K562 (cell line): ENCODE measurements around the gene FGF12. TPM values are rescaled to one million over a fixed set of nuclear protein-coding genes. Genes with fewer than 3 reads are reported as not detected.

Experiments
- ATAC-seq: fragments of 200-7000 bp; cut with Tn5 transposase; 3 replicates; pipeline ENCODE4 v1.9.1; 2020; ENCODE audit warnings: moderate library complexity
- BruUV-seq: library from RNA; stranded (reverse); fragments of 400-500 nt; replicated peaks from 2 replicates; lab custom pipeline; 2021; lab: Mats Ljungman, UMichigan
- CTCF ChIA-PET: fragments of 300-600 bp; formaldehyde crosslinking; extraction: SDS; loops from one replicate; lab custom pipeline; 2021; ENCODE audit warnings: low intra/inter-chr PET ratio; lab: Yijun Ruan, JAX
- POLR2A ChIA-PET: fragments of 300-600, 350-650 bp; sonication (Branson Sonifier 250); formaldehyde crosslinking; extraction: SDS; loops from one replicate; lab custom pipeline; 2021; ENCODE audit warnings: antibody characterized with exemption, inconsistent platforms; lab: Yijun Ruan, JAX
- DNase-seq, 4 experiments: peaks; one replicate each; pipeline versions ENCODE4 v3.0.0 to v3.0.0-alpha.2; 2011 to 2018; ENCODE audit warnings: low spot score in 3 of 4, mixed read lengths in 3 of 4; ENCODE audit errors: extremely low read depth in 1 of 4
- FAIRE-seq: peaks from 2 replicates; lab custom pipeline; 2011; peaks lifted over from hg19 to GRCh38; lab: Jason Lieb, UNC
- H2AFZ ChIP-seq: 2 replicates; pipeline ENCODE4 v1.6.0; 2011; ENCODE audit warnings: low read depth, low read length, control low read depth, inconsistent platforms
- H3K27ac ChIP-seq: fragments of 200-600 bp; 3 replicates; pipeline ENCODE4 v1.8.0; 2011; ENCODE audit warnings: low read depth, mild to moderate bottlenecking, control low read depth, inconsistent platforms, low read length, moderate library complexity, mixed read lengths; ENCODE audit errors: extremely low read depth
- H3K27me3 ChIP-seq, 2 experiments: fragments of 300-600 bp in 1 of 2; 2 replicates in 1 of 2; 3 replicates in 1 of 2; pipeline versions ENCODE4 v1.6.0 to v1.8.0; 2011; ENCODE audit warnings: inconsistent platforms in 2 of 2, low read length in 2 of 2, mild to moderate bottlenecking in 1 of 2, mixed read lengths in 1 of 2, moderate library complexity in 1 of 2; ENCODE audit not compliant: control insufficient read depth in 2 of 2, insufficient read depth in 2 of 2
- H3K36me3 ChIP-seq: fragments of 300-600 bp; 3 replicates; pipeline ENCODE4 v1.8.0; 2011; ENCODE audit warnings: mild to moderate bottlenecking, low read length, inconsistent platforms; ENCODE audit not compliant: control insufficient read depth, insufficient read depth
- H3K4me1 ChIP-seq, 2 experiments: fragments of 200-600 bp in 1 of 2; replicated peaks in 1 of 2; 2 replicates in 1 of 2; 3 replicates in 1 of 2; pipeline versions ENCODE4 v1.5.1 to v1.8.0; 2011; ENCODE audit warnings: inconsistent platforms in 2 of 2, low read length in 2 of 2, mild to moderate bottlenecking in 1 of 2, mixed read lengths in 1 of 2, moderate library complexity in 1 of 2; ENCODE audit not compliant: control insufficient read depth in 2 of 2, insufficient read depth in 2 of 2
- H3K4me2 ChIP-seq: 2 replicates; pipeline ENCODE4 v1.6.1; 2011; ENCODE audit warnings: low read length, control low read depth, inconsistent platforms, mixed read lengths; ENCODE audit not compliant: insufficient read depth
- H3K4me3 ChIP-seq: fragments of 200-600 bp; sonication (generic), shearing (Covaris generic); 2 replicates; pipeline ENCODE4 v1.5.1; 2016; ENCODE audit warnings: control low read depth, inconsistent platforms
- H3K79me2 ChIP-seq: fragments of 200-600 bp; 3 replicates; pipeline ENCODE4 v1.8.0; 2011; ENCODE audit warnings: low read length, inconsistent platforms; ENCODE audit not compliant: control insufficient read depth, insufficient read depth
- H3K9ac ChIP-seq, 2 experiments: 2 replicates each; pipeline versions ENCODE4 v1.6.0 to v1.6.1; 2011; ENCODE audit warnings: low read depth in 2 of 2, low read length in 2 of 2, control low read depth in 1 of 2, inconsistent platforms in 1 of 2, mild to moderate bottlenecking in 1 of 2, mixed read lengths in 1 of 2; ENCODE audit not compliant: insufficient read depth in 1 of 2
- H3K9me1 ChIP-seq: one replicate; pipeline ENCODE4 v1.6.0; 2011; ENCODE audit warnings: inconsistent platforms, mild to moderate bottlenecking, low read length, moderate library complexity; ENCODE audit not compliant: control insufficient read depth, insufficient read depth
- H3K9me3 ChIP-seq: replicated peaks from 2 replicates; pipeline ENCODE4 v1.5.1; 2011; ENCODE audit warnings: low read depth, low read length, inconsistent platforms; ENCODE audit not compliant: control insufficient read depth, insufficient read depth
- H4K20me1 ChIP-seq: replicated peaks from 2 replicates; pipeline ENCODE4 v1.6.1; 2011; ENCODE audit warnings: low read length, inconsistent platforms, mixed read lengths; ENCODE audit not compliant: control insufficient read depth, insufficient read depth
- CTBP1 ChIP-seq: fragments of 450-650 bp; IDR thresholded peaks from 2 replicates; pipeline ENCODE4 v1.6.1; 2016; ENCODE audit warnings: borderline replicate concordance
- FOXO4 ChIP-seq: fragments of 450-650 bp; formaldehyde crosslinking; IDR thresholded peaks from 2 replicates; pipeline ENCODE4 v1.4.0; 2020; ENCODE audit warnings: mild to moderate bottlenecking, moderate library complexity
- NR0B1 ChIP-seq: fragments of 450-650 bp; IDR thresholded peaks from one replicate; pipeline ENCODE4 v1.6.1; 2018; ENCODE audit warnings: mild to moderate bottlenecking, moderate library complexity; ENCODE audit not compliant: partially characterized antibody
- ZBTB2 ChIP-seq: fragments of 450-650 bp; IDR thresholded peaks from 2 replicates; pipeline ENCODE4 v1.6.1; 2016; ENCODE audit warnings: antibody characterized with exemption
- ZNF184 ChIP-seq: sonication (generic); formaldehyde crosslinking; IDR thresholded peaks from 2 replicates; pipeline ENCODE4 v1.5.0; 2020; ENCODE audit warnings: missing genetic modification reagents
- ZNF224 ChIP-seq: sonication (generic); formaldehyde crosslinking; IDR thresholded peaks from 2 replicates; pipeline ENCODE4 v1.8.0; 2022; ENCODE audit warnings: mild to moderate bottlenecking, missing genetic modification reagents
- ZNF431 ChIP-seq: sonication (generic); formaldehyde crosslinking; IDR thresholded peaks from 2 replicates; pipeline ENCODE4 v1.8.0; 2022; ENCODE audit warnings: mild to moderate bottlenecking, missing genetic modification reagents
- ZNF583 ChIP-seq: fragments of 250-450 bp; sonication (Bioruptor Pico); IDR thresholded peaks from 2 replicates; pipeline ENCODE4 v1.4.0; 2020
- ZNF589 ChIP-seq: fragments of 200-800 bp; sonication (Bioruptor generic); IDR thresholded peaks from 2 replicates; pipeline ENCODE4 v1.6.1; 2016; ENCODE audit warnings: low read depth, missing genetic modification characterization, missing compliant biosample characterization
- ZNF644 ChIP-seq: fragments of 200-800 bp; sonication (Bioruptor generic); IDR thresholded peaks from 2 replicates; pipeline ENCODE4 v1.6.1; 2016; ENCODE audit warnings: low read depth, missing genetic modification characterization, missing compliant biosample characterization
- ZNF77 ChIP-seq: fragments of 250-450 bp; sonication (Bioruptor Pico); IDR thresholded peaks from 2 replicates; pipeline ENCODE4 v1.5.0; 2020
- WGBS: fragments of 100-300 bp; shearing (Covaris generic); methylation state at CpG from one replicate; pipeline ENCODE4 v1.1.6; 2016; ENCODE audit warnings: low coverage, mixed read lengths; ENCODE audit not compliant: insufficient coverage; ENCODE audit errors: missing lambda C conversion rate; 5-methylcytosine and 5-hydroxymethylcytosine counted together
- in situ Hi-C: fragments of 300-500 bp; cut with MboI; formaldehyde crosslinking; loops from 4 replicates; pipeline ENCODE4 v1.15.0; 2018; ENCODE audit warnings: inconsistent platforms, mixed read lengths
- intact Hi-C: fragments of 100-400 bp; cut with micrococcal nuclease; formaldehyde crosslinking; loops from 2 replicates; pipeline ENCODE4 v1.14.2; 2022
- polyA plus RNA-seq, 8 experiments: library from polyadenylated mRNA; depleted of rRNA in 4 of 8; stranded (reverse) in 5 of 8; unstranded in 3 of 8; fragments of >200 nt; fragmentation: Nextera tagmentation in 2 of 8; fragmentation: Illumina TruSeq in 1 of 8; extraction: Ambion mirVana in 2 of 8; extraction: Trizol in 1 of 8; gene quantifications; 2 replicates each; pipeline versions ENCODE4 v1.2.1 to v1.2.3, GENCODE V29; 2011 to 2014; ENCODE audit warnings: inconsistent platforms in 1 of 8, missing spikeins in 1 of 8
- total RNA-seq, 7 experiments: library from RNA; depleted of rRNA in 6 of 7; stranded (reverse); fragments of >200 nt in 6 of 7; fragmentation: Illumina TruSeq in 2 of 7; extraction: Trizol in 2 of 7; gene quantifications; 2 replicates each; pipeline versions ENCODE4 v1.2.1 to v1.2.3, GENCODE V29; 2011 to 2021; ENCODE audit warnings: low replicate concordance in 1 of 7
- TF ChIP-seq, protein P1 (sequence below): sonication (generic); formaldehyde crosslinking; IDR thresholded peaks from 2 replicates; pipeline ENCODE4 v1.8.0; 2023; ENCODE audit warnings: missing genetic modification reagents, mild to moderate bottlenecking, borderline replicate concordance
- TF ChIP-seq, protein P2 (sequence below): fragments of 450-650 bp; IDR thresholded peaks from 2 replicates; pipeline ENCODE4 v1.6.1; 2016; ENCODE audit warnings: low read depth, mild to moderate bottlenecking, moderate library complexity

Gene FGF12
- total and polyA plus RNA-seq, 9 of the 15 experiments (the other 6 are each of a cell fraction or from before 2014, with no cell fraction given), result not detected

DNA sequence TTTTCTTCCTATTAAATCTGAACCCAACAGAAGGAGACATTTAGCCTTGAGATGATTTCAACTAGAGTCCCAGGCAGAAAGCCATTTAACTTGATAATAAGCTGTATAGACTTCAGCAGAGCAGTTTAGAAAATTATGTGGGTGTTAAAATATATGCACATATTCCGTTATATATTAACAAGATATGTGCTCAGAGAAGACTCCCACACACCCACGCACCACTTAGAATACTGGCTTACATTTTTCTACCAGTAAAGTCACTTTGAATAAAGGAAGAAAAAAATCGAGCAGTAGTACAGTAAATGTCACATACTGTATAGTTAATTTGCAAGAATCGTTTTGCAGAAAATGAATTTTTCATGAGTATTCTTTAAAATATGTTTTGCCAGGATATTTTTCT lies 599.3 kb downstream of the FGF12 start:
- POLR2A ChIA-PET, result no interaction called here

More for the DNA sequence above, 599.3 kb downstream of the FGF12 start:
- no peaks in the 10 kb centered on the region for H3K4me1 ChIP-seq
- H3K9me1 ChIP-seq, result no peaks in the 10 kb centered on the region
- in situ Hi-C loops (no loop called here), intact Hi-C loops (no loop called here)
- BruUV-seq, result no TSS peak
- DNase-seq, result no peak
- no peak overlapping the region for H3K9ac ChIP-seq
- H3K36me3 ChIP-seq, result no peaks in the 10 kb centered on the region
- H3K4me2 ChIP-seq, result no peak overlapping the region
- TF ChIP-seq CTBP1 (no peak), NR0B1 (no peak), ZNF589 (CRISPR knock-in tag) (no peak), ZNF184 (no peak), ZNF644 (tag) (no peak), ZNF431 (CRISPR knock-in tag) (no peak), ZNF77 (CRISPR knock-in tag) (no peak), FOXO4 (no peak), ZNF583 (CRISPR knock-in tag) (no peak), ZNF224 (no peak), ZBTB2 (no peak)
- TF ChIP-seq, protein P1, sequence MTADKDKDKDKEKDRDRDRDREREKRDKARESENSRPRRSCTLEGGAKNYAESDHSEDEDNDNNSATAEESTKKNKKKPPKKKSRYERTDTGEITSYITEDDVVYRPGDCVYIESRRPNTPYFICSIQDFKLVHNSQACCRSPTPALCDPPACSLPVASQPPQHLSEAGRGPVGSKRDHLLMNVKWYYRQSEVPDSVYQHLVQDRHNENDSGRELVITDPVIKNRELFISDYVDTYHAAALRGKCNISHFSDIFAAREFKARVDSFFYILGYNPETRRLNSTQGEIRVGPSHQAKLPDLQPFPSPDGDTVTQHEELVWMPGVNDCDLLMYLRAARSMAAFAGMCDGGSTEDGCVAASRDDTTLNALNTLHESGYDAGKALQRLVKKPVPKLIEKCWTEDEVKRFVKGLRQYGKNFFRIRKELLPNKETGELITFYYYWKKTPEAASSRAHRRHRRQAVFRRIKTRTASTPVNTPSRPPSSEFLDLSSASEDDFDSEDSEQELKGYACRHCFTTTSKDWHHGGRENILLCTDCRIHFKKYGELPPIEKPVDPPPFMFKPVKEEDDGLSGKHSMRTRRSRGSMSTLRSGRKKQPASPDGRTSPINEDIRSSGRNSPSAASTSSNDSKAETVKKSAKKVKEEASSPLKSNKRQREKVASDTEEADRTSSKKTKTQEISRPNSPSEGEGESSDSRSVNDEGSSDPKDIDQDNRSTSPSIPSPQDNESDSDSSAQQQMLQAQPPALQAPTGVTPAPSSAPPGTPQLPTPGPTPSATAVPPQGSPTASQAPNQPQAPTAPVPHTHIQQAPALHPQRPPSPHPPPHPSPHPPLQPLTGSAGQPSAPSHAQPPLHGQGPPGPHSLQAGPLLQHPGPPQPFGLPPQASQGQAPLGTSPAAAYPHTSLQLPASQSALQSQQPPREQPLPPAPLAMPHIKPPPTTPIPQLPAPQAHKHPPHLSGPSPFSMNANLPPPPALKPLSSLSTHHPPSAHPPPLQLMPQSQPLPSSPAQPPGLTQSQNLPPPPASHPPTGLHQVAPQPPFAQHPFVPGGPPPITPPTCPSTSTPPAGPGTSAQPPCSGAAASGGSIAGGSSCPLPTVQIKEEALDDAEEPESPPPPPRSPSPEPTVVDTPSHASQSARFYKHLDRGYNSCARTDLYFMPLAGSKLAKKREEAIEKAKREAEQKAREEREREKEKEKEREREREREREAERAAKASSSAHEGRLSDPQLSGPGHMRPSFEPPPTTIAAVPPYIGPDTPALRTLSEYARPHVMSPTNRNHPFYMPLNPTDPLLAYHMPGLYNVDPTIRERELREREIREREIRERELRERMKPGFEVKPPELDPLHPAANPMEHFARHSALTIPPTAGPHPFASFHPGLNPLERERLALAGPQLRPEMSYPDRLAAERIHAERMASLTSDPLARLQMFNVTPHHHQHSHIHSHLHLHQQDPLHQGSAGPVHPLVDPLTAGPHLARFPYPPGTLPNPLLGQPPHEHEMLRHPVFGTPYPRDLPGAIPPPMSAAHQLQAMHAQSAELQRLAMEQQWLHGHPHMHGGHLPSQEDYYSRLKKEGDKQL (CRISPR knock-in tag), result no peak
- TF ChIP-seq, protein P2, sequence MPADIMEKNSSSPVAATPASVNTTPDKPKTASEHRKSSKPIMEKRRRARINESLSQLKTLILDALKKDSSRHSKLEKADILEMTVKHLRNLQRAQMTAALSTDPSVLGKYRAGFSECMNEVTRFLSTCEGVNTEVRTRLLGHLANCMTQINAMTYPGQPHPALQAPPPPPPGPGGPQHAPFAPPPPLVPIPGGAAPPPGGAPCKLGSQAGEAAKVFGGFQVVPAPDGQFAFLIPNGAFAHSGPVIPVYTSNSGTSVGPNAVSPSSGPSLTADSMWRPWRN, result no peak
- H3K79me2 ChIP-seq, result no peaks in the 10 kb centered on the region
- H3K27me3 ChIP-seq, result no peaks in the 10 kb centered on the region
- no peaks in the 10 kb centered on the region for H4K20me1 ChIP-seq
- FAIRE-seq, result no peak
- no peak overlapping the region for H3K4me3 ChIP-seq
- no peak for ATAC-seq
- CTCF ChIA-PET, result no interaction called here
- no peak overlapping the region for H3K27ac ChIP-seq
- no peak overlapping the region for H2AFZ ChIP-seq
- no peaks in the 10 kb centered on the region for H3K9me3 ChIP-seq
- WGBS, result 0% methylated on average over 4 of the region's 4 CpGs
